Lower leg skin (tissue), 3 donors: ENCODE results near the gene ATG4B.

Experiments used
- CTCF ChIP-seq, 3 donors: fragments of 450-650 bp; IDR thresholded peaks; one replicate each; pipeline ENCODE4 v1.5.1; 2016; ENCODE audit warnings: antibody characterized with exemption in 3 of 3, mild to moderate bottlenecking in 3 of 3, moderate library complexity in 2 of 3
- POLR2A ChIP-seq, 2 donors: fragments of 450-650 bp; IDR thresholded peaks; one replicate each; pipeline ENCODE4 v1.6.1; 2016 to 2017; ENCODE audit warnings: antibody characterized with exemption in 2 of 2, mild to moderate bottlenecking in 1 of 2, moderate library complexity in 1 of 2

- TF ChIP-seq CTCF (IDR thresholded peaks at IDR 0.05) (no peak), POLR2A (IDR thresholded peaks at IDR 0.05) (no peak)
These were observed 36.6 kb downstream of the ATG4B start for GRCh38 chr2:241673797-241674725.
